AG09319 (cell line): ENCODE results near the gene CELF4.

Experiments
- DNase-seq: peaks from one replicate; pipeline ENCODE4 v3.0.0-alpha.2; 2010; ENCODE audit warnings: low read depth; ENCODE audit errors: extremely low read depth
- CTCF ChIP-seq: IDR thresholded peaks from 2 replicates; pipeline ENCODE4 v1.5.1; 2011; ENCODE audit warnings: low read depth, mild to moderate bottlenecking, inconsistent platforms, low read length, moderate library complexity

The CELF4 gene

GRCh38 chr18:37435996-37436395 lies 129.6 kb downstream of the CELF4 start:
- no peak for TF ChIP-seq CTCF
- DNase-seq = no peak

- no peak for DNase-seq
- no peak for TF ChIP-seq CTCF
These were observed 130.3 kb downstream of the CELF4 start for GRCh38 chr18:37435150-37435867.

- TF ChIP-seq CTCF = no peak
- no peak for DNase-seq
These were observed 131.3 kb downstream of the CELF4 start for GRCh38 chr18:37434161-37434860.

- no peak for TF ChIP-seq CTCF
- no peak for DNase-seq
These were observed 133.0 kb downstream of the CELF4 start for GRCh38 chr18:37432436-37433195.

- DNase-seq = no peak
- no peak for TF ChIP-seq CTCF
These were observed 135.1 kb downstream of the CELF4 start for GRCh38 chr18:37430357-37431076.

DNA sequence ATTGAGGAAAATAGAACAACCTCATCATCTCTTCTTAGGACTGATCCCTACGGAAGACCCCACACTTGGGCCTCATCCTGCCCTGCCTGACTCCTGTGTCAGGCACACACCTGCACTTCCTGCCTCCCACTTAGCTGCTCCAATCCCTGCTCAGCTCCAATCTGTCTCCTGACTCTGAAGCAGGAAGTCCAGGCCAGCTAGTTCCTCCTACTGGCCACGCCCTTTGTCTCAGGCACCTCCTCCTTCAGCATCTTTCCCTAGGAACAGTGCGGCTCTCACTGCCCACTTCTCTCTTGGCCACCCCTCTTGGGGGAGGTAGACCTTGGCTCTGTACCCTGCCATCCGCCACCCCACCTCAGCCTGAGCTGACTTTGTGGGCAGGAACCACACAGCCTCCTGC lies 135.8 kb downstream of the CELF4 start:
- no peak for DNase-seq
- TF ChIP-seq CTCF = no peak
